Smooth muscle cell (in vitro differentiated cells): ENCODE data around the gene HIPK4. TPM values are rescaled to one million over a fixed set of nuclear protein-coding genes. Genes with fewer than 3 reads are reported as not detected.

Source experiments
- DNase-seq: peaks from one replicate; lab custom pipeline; 2025; ENCODE audit not compliant: unreplicated experiment; lab: John Stamatoyannopoulos, UW
- H2AFZ ChIP-seq: fragments of 200-600 bp; sonication (generic); 2 replicates; pipeline ENCODE4 v1.6.0; 2016; ENCODE audit warnings: antibody characterized with exemption, low read depth, mild to moderate bottlenecking
- H3F3A ChIP-seq: fragments of 200-600 bp; sonication (generic); 2 replicates; pipeline ENCODE4 v1.6.0; 2017; ENCODE audit warnings: antibody characterized with exemption, low read depth
- H3K27ac ChIP-seq: fragments of 200-600 bp; sonication (generic); 2 replicates; pipeline ENCODE4 v1.5.1; 2016; ENCODE audit warnings: low read depth, mild to moderate bottlenecking
- H3K27me3 ChIP-seq: fragments of 200-600 bp; sonication (generic); 2 replicates; pipeline ENCODE4 v1.6.1; 2016; ENCODE audit warnings: low read depth, mild to moderate bottlenecking
- H3K36me3 ChIP-seq: fragments of 200-600 bp; sonication (generic); 2 replicates; pipeline ENCODE4 v1.5.1; 2016; ENCODE audit warnings: low read depth
- H3K4me1 ChIP-seq: fragments of 200-600 bp; sonication (generic); 2 replicates; pipeline ENCODE4 v1.5.1; 2016; ENCODE audit warnings: low read depth
- H3K4me2 ChIP-seq: fragments of 200-600 bp; sonication (generic); 2 replicates; pipeline ENCODE4 v1.6.0; 2016; ENCODE audit warnings: mild to moderate bottlenecking
- H3K4me3 ChIP-seq: fragments of 200-600 bp; sonication (generic); 2 replicates; pipeline ENCODE4 v1.5.1; 2016; ENCODE audit warnings: mild to moderate bottlenecking
- H3K79me2 ChIP-seq: fragments of 200-600 bp; sonication (generic); 2 replicates; pipeline ENCODE4 v1.6.0; 2016; ENCODE audit warnings: low read depth, mild to moderate bottlenecking
- H3K9ac ChIP-seq: fragments of 200-600 bp; sonication (generic); 2 replicates; pipeline ENCODE4 v1.6.0; 2016; ENCODE audit warnings: low read depth
- H3K9me3 ChIP-seq: fragments of 200-600 bp; sonication (generic); replicated peaks from 2 replicates; pipeline ENCODE4 v1.5.1; 2016; ENCODE audit warnings: low read depth
- H4K20me1 ChIP-seq: fragments of 200-600 bp; sonication (generic); 2 replicates; pipeline ENCODE4 v1.6.0; 2016; ENCODE audit warnings: low read depth
- CTCF ChIP-seq: fragments of 200-600 bp; sonication (generic); IDR thresholded peaks from 2 replicates; pipeline ENCODE4 v1.5.1; 2017; ENCODE audit warnings: borderline replicate concordance, mild to moderate bottlenecking, antibody characterized with exemption; ENCODE audit not compliant: insufficient read depth, poor library complexity, severe bottlenecking
- WGBS: methylation state at CpG from one replicate; pipeline ENCODE4 v1.1.7; 2016; ENCODE audit warnings: low lambda C conversion rate; 5-methylcytosine and 5-hydroxymethylcytosine counted together
- polyA plus RNA-seq: library from polyadenylated mRNA; unstranded; fragments of >200 nt; fragmentation: Nextera tagmentation; extraction: Ambion mirVana; gene quantifications from 2 replicates; pipeline ENCODE4 v1.2.1, GENCODE V29; 2016
- total RNA-seq: library from RNA; depleted of rRNA; stranded (reverse); fragments of >200 nt; gene quantifications from 2 replicates; pipeline ENCODE4 v1.2.3, GENCODE V29; 2014

Gene HIPK4
- total and polyA plus RNA-seq, 2 experiments from 2014 or later = 0.32 TPM; not detected in 1

- Histone ChIP-seq H3K27ac (peak overlapping the region; percentile 97), H3K9ac (peak overlapping the region; percentile 98), H3K4me3 (peak overlapping the region; percentile 92), H3K9me3 (no peaks in the 10 kb centered on the region), H2AFZ (no peak overlapping the region), H3K27me3 (no peaks in the 10 kb centered on the region), H3K36me3 (no peaks in the 10 kb centered on the region), H3K79me2 (peaks cover 39% of the 10 kb centered on the region), H3K4me2 (peak overlapping the region; percentile 100), H3K4me1 (peaks cover 18% of the 10 kb centered on the region), H4K20me1 (peaks cover 29% of the 10 kb centered on the region), H3F3A (peaks cover 17% of the 10 kb centered on the region)
- DNase-seq = no peak
- under 1% methylated on average over 21 of the region's 28 CpGs for WGBS
- no peak for TF ChIP-seq CTCF
Observed at GRCh38 chr19:40424637-40425449, 34.9 kb upstream of the HIPK4 start.

- H3K27ac ChIP-seq = peak overlapping the region; percentile 97
- no peaks in the 10 kb centered on the region for H3K27me3 ChIP-seq
- 83% methylated on average over 6 of the region's 6 CpGs for whole genome bisulfite sequencing
- TF ChIP-seq CTCF = no peak
- peak overlapping the region; percentile 98 for H3K9ac ChIP-seq
- peaks cover 18% of the 10 kb centered on the region for H3K4me1 ChIP-seq
- H4K20me1 ChIP-seq = peaks cover 29% of the 10 kb centered on the region
- H3K9me3 ChIP-seq = no peaks in the 10 kb centered on the region
- DNase-seq = no peak
- H2AFZ ChIP-seq = no peak overlapping the region
- H3K4me3 ChIP-seq = peak overlapping the region; percentile 92
- peaks cover 14% of the 10 kb centered on the region for H3F3A ChIP-seq
- H3K36me3 ChIP-seq = no peaks in the 10 kb centered on the region
- H3K79me2 ChIP-seq = peaks cover 39% of the 10 kb centered on the region
- H3K4me2 ChIP-seq = peak overlapping the region; percentile 100
Observed at GRCh38 chr19:40423938-40424337, 34.0 kb upstream of the HIPK4 start.

DNA sequence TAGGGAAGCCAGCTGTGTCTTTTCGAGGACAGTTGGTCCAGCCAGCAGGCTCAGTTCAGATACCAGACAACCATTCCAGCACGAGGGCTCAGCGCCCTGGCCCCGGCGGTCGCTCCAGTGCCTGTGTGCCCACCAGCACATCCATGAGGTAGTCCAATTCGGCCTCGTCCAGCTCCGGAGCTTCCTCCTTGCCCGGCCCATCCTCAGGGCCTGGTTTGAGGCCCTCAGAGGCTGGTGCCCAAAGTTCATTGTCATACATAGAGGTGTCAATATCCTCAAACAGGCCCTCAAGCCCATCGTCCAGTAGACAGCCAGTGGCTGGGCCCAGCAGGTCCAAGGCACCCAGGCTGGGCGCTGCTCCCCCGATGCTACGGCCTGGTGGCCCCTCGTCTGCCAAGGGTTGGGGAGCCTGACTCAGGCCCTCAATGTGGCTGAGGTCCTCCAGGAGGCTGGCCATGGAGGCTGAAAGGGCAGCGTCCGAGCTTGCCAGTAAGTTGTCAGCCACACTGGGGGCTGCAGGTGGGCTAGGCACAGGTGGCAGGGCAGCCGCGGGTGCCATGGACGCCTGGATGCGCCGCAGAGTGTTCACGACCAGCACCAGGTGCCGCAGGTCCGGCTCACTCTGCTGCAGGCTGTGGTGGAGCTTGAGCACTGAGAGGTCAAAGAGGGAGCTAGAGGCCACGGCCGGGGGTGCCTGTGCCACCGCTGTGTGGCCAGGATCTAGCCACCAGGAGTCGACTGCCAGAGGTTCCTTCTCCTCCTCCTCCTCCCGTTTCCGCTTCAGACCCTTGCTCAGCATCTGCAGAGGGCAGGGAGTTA is 33.0 kb upstream of the HIPK4 start:
- Histone ChIP-seq H3F3A (peaks cover 12% of the 10 kb centered on the region), H3K36me3 (no peaks in the 10 kb centered on the region), H3K4me3 (peak overlapping the region; percentile 92), H3K4me2 (peak overlapping the region; percentile 100), H3K4me1 (peaks cover 18% of the 10 kb centered on the region), H3K79me2 (peaks cover 39% of the 10 kb centered on the region), H4K20me1 (peaks cover 29% of the 10 kb centered on the region), H3K9ac (peak overlapping the region; percentile 98), H2AFZ (no peak overlapping the region), H3K9me3 (no peaks in the 10 kb centered on the region), H3K27me3 (no peaks in the 10 kb centered on the region), H3K27ac (peak overlapping the region; percentile 97)
- TF ChIP-seq CTCF = no peak
- no peak for DNase-seq
- 91% methylated on average over 31 of the region's 31 CpGs for WGBS
